Measurements from ENCODE around the gene FASLG.
"Not testable (repeated sequence)": the region's sequence is repeated elsewhere in the genome, so short reads cannot be mapped to it uniquely, and the experiment has no call there.

FASLG gene

GRCh38 chr1:172682812-172683211, 23.9 kb downstream of the FASLG start:
- no peak for DNase-seq (ENCODE audit: low read depth)

GRCh38 chr1:172686143-172686542, 27.2 kb downstream of the FASLG start:
- no peak for DNase-seq (ENCODE audit: low read depth)

GRCh38 chr1:172688428-172689085, 29.7 kb downstream of the FASLG start:
- not testable (repeated sequence) for DNase-seq (ENCODE audit: low read depth)

GRCh38 chr1:172690925-172691324, 32.0 kb downstream of the FASLG start:
- DNase-seq (ENCODE audit: low read depth) = not testable (repeated sequence)

GRCh38 chr1:172697534-172698002, 38.7 kb downstream of the FASLG start:
- no peak for DNase-seq (ENCODE audit: low read depth)

GRCh38 chr1:172698224-172698623, 39.3 kb downstream of the FASLG start:
- DNase-seq (ENCODE audit: low read depth) = no peak

GRCh38 chr1:172699111-172699510, 40.2 kb downstream of the FASLG start:
- peak; percentile 38 for DNase-seq (ENCODE audit: low read depth)

- DNase-seq (ENCODE audit: low read depth) = no peak
Measured at GRCh38 chr1:172699695-172700227, 40.9 kb downstream of the FASLG start.

GRCh38 chr1:172700556-172700955, 41.7 kb downstream of the FASLG start:
- no peak for DNase-seq (ENCODE audit: low read depth)

- DNase-seq (ENCODE audit: low read depth) = no peak
Measured at GRCh38 chr1:172704001-172704400, 45.1 kb downstream of the FASLG start.

GRCh38 chr1:172704420-172705210, 45.7 kb downstream of the FASLG start:
- DNase-seq (ENCODE audit: low read depth) = no peak

- no peak for DNase-seq (ENCODE audit: low read depth)
Measured at GRCh38 chr1:172708452-172708851, 49.5 kb downstream of the FASLG start.

- no peak for DNase-seq (ENCODE audit: low read depth)
Measured at GRCh38 chr1:172711558-172711957, 52.7 kb downstream of the FASLG start.

GRCh38 chr1:172713466-172713865, 54.6 kb downstream of the FASLG start:
- DNase-seq (ENCODE audit: low read depth) = no peak

Data from non-pigmented ciliary epithelial cell (primary cell).